Mononuclear cell (primary cell): ENCODE results near the gene ZIC2. TPM values are rescaled to one million over a fixed set of nuclear protein-coding genes. Genes with fewer than 3 reads are reported as not detected.

Experiments
- H3K27me3 ChIP-seq: 2 replicates; pipeline ENCODE4 v1.6.0; 2011; ENCODE audit warnings: low read length, control low read depth; ENCODE audit not compliant: insufficient read depth
- H3K4me1 ChIP-seq: 2 replicates; pipeline ENCODE4 v1.5.1; 2011; ENCODE audit warnings: mild to moderate bottlenecking, low read length, control low read depth; ENCODE audit not compliant: insufficient read depth
- H3K4me3 ChIP-seq: 2 replicates; pipeline ENCODE4 v1.5.1; 2011; ENCODE audit warnings: mild to moderate bottlenecking, low read length, moderate library complexity
- H3K9me3 ChIP-seq: 2 replicates; pipeline ENCODE4 v1.5.1; 2011; ENCODE audit warnings: low read depth, mild to moderate bottlenecking, control low read depth, low read length
- total RNA-seq: library from RNA; depleted of rRNA; stranded (reverse); fragments of >200 nt; gene quantifications from one replicate; pipeline ENCODE4 v1.2.3, GENCODE V29; 2012

The ZIC2 gene
- total RNA-seq, 1 donor, result not detected

DNA sequence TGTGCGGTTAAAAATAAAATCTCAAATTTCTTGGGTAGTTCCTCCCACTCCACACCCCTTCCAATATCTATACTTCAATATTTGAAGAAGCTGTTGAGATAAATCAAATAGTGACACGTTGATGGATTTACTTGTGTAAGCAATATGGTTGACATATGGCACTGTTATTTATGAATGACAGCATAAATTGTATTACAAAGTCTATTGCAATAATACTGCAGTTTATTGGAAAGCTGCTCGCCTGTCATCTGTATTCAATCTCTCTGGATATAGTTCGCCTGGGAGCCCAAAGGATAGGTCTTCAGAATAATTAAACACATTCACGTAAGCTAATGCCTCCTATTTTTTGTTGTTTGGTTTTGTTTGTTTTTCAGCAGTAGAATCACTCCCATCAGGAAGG lies 5.0 kb upstream of the ZIC2 start:
- H3K4me1 ChIP-seq, result peaks cover 35% of the 10 kb centered on the region
- no peaks in the 10 kb centered on the region for H3K9me3 ChIP-seq
- no peak overlapping the region for H3K4me3 ChIP-seq
- H3K27me3 ChIP-seq, result peaks cover 88% of the 10 kb centered on the region

DNA sequence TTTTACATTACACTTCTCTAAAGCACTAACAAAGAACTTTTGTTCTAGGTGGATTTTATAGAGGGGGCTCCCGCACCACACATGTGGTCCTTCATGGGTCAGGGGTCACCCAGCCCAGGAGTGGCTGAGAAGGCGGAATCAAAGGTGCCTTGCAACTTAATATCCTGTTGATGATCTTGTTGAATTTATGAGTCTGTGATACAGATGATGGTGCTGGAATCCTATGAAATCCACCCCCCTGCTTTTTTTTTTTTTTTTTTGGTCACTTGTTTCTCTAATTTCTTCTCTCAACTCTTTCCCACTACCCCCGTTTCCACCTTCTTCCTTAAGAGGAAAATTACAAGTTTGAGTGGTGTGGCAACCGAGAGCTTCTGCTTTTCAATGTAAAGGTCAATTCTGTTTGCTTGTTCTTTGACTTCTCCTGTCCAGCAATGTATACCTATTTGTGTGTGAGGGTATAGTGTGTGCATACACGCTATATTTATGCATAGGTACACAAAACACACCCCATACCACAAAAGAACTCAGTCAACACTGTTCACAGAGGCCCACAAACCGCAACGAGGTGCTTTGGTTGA lies 4.2 kb upstream of the ZIC2 start:
- H3K27me3 ChIP-seq, result peaks cover 81% of the 10 kb centered on the region
- no peaks in the 10 kb centered on the region for H3K9me3 ChIP-seq
- no peak overlapping the region for H3K4me3 ChIP-seq
- H3K4me1 ChIP-seq, result peaks cover 36% of the 10 kb centered on the region

DNA sequence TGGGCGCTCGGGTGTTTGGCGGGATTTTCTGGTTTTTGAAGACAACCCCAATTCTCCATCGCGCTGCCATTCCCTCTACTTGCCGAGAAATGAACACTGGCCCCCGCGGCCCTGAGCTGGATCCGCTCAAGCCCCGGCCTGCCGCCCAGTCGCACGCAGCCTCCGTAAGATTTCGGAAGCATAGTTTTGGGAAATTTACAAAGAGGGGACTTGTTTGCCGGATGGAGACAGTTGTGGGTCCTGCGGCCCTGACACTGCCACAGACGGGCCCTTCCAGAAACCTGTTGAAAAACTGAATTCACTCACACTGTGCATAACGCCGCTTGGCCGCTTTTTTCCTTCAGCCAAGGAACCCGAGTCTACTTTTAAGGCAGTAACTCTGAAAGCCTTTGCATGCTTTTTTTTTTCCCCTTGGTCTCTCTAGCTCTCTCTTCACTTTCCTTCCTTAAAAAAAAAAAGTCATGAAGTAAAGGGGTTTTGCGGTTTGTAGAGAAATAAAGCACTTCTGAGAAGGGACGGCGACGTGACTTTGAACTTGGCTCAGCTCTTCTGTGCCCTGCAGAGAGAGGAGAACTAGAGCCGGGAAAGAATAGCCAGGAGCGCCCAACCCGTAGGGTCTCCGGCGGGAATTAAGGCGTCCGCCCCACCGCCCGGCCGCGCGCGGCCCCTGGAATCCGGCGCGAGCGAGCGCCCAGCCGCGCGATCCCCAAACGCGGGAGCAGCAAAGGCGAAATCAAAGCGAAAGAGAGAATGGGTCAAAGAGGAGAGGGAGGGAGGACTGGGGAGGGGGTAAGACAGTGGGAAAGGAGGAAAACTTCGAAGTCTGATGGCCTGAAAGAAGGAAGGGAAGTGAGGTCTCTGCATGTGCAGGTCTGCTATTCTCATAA lies 3.4 kb upstream of the ZIC2 start:
- no peak overlapping the region for H3K4me3 ChIP-seq

DNA sequence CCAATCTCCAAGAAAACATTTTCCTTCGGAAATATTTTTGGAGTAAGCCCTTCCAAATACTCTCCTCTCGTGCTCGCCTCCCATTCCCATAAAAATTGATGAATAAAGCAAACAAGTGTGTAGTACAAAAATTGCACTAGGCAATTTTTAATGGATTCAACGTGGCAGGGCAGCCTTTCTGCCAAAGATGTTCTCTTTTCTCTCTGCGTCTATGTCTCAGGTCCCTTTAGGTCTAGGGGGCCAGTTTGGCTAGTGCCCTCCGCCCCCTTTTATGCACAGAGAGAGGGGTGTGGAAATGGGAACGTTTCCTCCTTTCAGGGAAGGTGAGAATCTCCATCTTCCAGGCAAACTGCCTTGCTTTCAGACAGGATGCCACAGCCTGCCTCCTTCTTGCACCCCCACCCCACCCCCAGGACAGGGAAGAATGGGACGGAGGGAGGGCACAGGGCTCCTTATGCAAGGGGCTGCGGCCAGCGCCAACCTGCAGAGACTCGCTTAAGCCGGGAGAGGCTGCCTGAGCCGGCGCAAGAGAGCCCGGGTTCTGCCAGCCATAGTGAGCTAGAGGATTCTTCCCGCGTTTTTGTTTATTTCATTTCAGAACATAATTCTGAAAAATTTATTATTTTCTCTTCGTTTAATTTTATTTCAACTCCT lies 2.7 kb upstream of the ZIC2 start:
- Histone ChIP-seq H3K4me1 (peaks cover 38% of the 10 kb centered on the region), H3K4me3 (no peak overlapping the region), H3K9me3 (no peaks in the 10 kb centered on the region), H3K27me3 (peaks cover 81% of the 10 kb centered on the region)

More for the DNA sequence above, 3.4 kb upstream of the ZIC2 start:
- peaks cover 38% of the 10 kb centered on the region for H3K4me1 ChIP-seq
- no peaks in the 10 kb centered on the region for H3K9me3 ChIP-seq
- H3K27me3 ChIP-seq, result peaks cover 81% of the 10 kb centered on the region

DNA sequence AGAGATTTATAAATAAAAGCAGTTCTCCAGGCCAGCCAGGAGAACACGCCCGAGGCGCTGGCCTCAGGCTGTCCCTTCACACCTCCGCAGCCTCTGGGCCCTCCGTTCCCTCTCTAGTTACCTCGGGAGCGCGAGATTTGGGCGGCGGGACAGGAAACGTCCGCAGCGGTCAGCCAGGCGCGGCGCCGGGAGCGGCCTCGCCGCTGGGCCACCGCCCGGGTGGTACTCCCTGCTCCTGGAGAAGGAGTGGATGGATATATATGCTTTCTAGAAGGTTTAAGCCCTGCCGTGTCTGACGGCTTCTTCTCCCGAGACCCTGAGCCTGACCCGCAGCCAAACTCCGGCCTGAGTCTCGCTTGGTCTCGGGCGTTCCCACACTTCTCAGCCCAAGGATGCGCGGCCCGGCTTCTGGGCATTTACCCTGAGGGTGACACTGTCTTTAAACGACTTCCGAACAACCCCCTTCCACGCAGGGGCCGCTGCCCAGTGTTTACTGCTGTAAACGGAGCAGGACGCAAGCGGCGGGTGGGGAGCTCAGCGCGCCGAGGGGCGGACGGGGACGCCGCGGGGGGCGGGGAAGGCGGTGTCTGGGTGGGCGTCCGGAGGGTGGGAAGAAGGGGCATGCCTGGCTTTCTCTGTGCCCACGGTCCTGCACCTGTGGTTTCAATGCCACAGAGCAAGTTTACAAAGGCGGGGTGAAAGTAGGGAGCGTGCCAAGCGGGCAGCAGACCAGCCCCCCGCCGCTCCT lies 2.0 kb upstream of the ZIC2 start:
- H3K4me1 ChIP-seq, result peaks cover 38% of the 10 kb centered on the region

DNA sequence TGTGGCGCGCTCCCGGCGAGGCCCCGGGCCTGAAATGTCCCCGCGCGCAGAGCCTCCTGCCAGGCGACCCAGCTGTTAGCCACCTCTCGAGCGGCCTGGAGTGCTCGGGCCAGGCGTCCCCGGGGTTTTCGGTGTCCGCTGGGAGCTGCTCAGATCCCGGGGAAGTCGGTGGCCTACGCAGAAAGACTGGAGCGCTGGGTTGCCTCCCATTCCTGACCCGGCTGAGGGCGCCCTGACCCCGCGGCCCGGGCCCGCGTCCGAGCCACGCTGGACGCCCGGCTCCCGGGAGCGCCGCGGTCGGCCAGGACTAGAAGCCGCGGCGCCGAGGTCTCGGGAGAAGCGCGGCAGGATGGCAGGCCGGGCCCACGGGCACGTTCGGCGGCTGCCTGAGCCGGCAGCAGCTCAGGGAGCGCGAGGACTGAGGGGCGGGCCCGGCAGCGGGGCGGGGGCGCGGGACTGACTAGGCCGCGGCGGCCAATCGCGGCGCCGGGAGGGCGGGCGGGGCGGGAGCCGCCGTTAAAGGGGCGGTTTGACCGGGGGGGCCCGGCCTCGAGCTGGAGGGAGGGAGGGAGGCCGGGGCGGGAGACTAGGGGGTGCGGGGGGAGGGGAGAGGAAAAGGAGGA lies 1.3 kb upstream of the ZIC2 start:
- no peaks in the 10 kb centered on the region for H3K9me3 ChIP-seq
- peaks cover 38% of the 10 kb centered on the region for H3K4me1 ChIP-seq

More for the DNA sequence above, 2.0 kb upstream of the ZIC2 start:
- H3K4me3 ChIP-seq, result no peak overlapping the region
- peaks cover 81% of the 10 kb centered on the region for H3K27me3 ChIP-seq
- no peaks in the 10 kb centered on the region for H3K9me3 ChIP-seq

DNA sequence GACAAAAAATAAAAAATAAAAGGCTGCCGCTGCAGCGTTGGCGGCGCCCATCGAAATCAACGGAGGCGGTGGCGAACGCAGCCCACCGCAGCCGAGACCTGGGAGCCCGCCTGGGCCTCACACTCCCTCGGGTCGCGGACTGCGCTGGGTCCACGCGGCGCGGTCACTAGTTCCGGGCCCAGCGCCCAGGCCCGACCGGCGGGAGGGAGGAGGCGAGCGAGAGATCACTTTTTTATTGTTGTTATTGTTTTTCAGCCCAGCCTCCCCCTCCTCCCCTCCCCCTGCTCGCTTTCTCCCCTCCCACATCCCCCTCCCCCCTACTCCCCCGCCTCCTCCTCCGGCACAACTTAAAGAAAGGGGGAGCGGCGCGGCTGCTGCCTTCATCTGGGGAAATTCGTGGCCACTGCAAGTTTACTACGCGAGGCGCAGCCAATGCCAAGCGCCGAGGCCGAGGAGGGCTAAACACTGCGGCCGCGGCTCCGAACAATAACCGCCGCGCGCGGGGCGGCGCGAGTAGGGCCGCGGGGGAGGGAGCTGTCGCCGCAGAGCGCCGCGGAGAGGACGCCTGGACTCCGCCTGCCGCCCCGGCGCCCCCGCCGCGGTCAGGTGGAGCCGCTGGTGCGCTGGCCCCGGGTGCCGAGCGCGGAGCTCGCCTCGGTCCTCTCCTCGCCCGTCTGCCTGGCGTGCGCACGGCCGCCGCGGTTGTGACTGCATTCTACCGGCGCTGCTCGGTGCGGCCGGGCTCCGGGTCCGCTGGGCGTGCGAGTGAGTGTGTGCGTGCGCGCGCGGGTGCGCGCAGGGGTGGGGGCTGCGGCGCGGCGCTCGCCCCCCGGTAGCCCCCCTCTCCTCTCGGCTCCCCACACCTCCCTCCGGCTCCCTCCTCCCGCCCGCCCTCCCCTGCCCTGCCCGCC lies 505 bp upstream of the ZIC2 start:
- H3K4me1 ChIP-seq, result peaks cover 38% of the 10 kb centered on the region
- no peaks in the 10 kb centered on the region for H3K9me3 ChIP-seq
- peaks cover 78% of the 10 kb centered on the region for H3K27me3 ChIP-seq
- no peak overlapping the region for H3K4me3 ChIP-seq

More for the DNA sequence above, 1.3 kb upstream of the ZIC2 start:
- Histone ChIP-seq H3K27me3 (peaks cover 80% of the 10 kb centered on the region), H3K4me3 (no peak overlapping the region)

DNA sequence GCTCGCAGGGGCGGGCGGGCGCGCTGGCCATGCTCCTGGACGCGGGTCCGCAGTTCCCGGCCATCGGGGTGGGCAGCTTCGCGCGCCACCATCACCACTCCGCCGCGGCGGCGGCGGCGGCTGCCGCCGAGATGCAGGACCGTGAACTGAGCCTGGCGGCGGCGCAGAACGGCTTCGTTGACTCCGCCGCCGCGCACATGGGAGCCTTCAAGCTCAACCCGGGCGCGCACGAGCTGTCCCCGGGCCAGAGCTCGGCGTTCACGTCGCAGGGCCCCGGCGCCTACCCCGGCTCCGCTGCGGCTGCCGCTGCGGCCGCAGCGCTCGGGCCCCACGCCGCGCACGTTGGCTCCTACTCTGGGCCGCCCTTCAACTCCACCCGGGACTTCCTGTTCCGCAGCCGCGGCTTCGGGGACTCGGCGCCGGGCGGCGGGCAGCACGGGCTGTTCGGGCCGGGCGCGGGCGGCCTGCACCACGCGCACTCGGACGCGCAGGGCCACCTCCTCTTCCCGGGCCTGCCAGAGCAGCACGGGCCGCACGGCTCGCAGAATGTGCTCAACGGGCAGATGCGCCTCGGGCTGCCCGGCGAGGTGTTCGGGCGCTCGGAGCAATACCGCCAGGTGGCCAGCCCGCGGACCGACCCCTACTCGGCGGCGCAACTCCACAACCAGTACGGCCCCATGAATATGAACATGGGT lies 599 bp downstream of the ZIC2 start:
- Histone ChIP-seq H3K27me3 (peaks cover 78% of the 10 kb centered on the region), H3K4me3 (no peak overlapping the region), H3K9me3 (no peaks in the 10 kb centered on the region), H3K4me1 (peaks cover 37% of the 10 kb centered on the region)

DNA sequence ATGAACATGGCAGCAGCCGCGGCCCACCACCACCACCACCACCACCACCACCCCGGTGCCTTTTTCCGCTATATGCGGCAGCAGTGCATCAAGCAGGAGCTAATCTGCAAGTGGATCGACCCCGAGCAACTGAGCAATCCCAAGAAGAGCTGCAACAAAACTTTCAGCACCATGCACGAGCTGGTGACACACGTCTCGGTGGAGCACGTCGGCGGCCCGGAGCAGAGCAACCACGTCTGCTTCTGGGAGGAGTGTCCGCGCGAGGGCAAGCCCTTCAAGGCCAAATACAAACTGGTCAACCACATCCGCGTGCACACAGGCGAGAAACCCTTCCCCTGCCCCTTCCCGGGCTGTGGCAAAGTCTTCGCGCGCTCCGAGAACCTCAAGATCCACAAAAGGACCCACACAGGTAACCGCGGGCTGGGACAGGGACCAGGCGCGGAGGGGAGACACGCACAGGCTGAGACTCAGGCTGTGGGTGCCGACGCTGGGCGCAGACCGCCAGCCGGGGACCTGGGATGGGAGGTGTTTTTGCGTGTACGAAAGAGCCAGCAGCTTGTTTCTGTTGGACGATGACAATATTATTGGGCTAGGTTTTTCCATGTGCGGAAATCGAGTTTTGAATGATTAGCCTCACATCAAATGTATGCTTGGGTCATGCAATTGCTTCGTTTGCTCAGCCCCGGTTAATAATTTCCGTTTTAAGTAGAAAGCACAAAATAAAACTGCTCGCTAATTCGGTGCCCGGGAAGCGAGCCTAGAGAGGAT lies 1.3 kb downstream of the ZIC2 start:
- Histone ChIP-seq H3K27me3 (peaks cover 78% of the 10 kb centered on the region), H3K9me3 (no peaks in the 10 kb centered on the region), H3K4me1 (peaks cover 30% of the 10 kb centered on the region), H3K4me3 (no peak overlapping the region)

DNA sequence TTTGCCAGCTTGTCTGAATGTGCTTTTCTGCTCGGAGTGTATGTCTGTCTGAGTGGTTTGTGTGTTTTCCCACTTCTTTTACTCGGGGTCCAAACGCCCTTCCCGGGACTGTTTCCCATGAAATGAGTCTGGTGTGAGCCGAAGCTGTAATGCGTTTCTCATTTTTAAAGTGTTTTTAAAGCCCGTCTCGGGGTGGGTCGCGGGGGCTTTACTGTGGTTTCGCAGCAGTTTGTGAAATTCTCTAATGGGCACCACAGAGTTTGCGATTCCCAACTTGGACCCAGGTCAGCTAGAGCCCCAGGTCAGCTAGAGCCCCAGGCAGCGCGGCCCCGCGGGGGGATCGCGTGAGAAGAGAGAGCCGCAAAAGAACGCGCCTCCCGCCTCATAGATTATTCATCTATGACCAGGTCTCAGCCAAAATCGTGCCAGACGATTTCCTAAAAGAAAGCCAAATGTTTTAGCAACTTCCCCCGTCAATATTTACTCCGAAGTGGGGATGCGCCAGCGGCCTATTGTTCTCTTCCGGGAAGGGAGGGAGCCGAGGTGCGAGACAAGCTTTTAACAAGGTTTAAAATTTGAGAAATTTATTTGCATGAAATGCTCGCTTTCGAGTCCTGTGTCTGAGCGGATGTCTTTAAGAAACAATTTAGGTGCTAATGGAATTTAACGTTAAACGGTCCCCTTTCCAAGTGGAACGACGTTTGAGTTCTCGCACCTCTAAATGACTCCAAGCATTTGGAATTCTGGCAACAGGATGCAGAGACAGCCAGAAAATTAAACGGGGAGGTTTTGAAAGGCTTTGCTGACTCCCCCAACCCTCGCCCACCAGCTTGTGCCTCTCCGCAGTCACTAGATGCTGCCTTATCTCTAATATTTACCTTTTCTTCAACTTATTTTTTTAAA lies 2.2 kb downstream of the ZIC2 start:
- H3K4me3 ChIP-seq, result no peak overlapping the region
- H3K4me1 ChIP-seq, result peaks cover 23% of the 10 kb centered on the region
- H3K27me3 ChIP-seq, result peaks cover 78% of the 10 kb centered on the region
- no peaks in the 10 kb centered on the region for H3K9me3 ChIP-seq

DNA sequence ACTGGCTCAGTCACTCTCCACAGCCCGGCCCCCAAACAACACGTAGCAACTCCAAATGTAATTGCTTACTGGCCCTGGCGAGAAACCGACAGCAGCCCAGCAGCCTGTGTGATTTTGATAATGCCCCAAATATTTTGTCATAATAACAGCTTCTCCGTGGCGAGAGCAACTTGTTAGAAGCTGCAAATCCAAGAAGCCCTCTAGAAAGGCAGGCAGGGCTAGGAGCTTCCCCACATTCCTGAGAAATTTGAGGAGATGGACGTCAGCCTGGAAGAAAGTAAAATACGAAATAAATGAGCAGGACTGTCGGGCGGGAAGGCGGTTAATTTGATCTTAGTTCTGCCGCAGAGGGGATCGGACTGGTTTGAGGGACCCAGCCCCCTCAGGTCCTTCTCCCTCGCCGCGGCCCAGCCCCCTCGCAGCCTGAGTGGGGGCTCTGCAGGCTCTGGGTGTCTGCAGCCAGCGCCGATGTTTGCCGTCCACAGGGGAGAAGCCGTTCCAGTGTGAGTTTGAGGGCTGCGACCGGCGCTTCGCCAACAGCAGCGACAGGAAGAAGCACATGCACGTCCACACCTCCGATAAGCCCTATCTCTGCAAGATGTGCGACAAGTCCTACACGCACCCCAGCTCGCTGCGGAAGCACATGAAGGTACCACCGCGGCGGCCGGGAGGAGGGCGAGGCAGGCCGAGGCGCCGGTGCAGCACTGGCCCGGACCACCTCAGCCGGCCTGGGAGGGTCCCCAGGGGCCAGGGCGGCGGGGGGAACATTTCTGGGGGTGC lies 3.1 kb downstream of the ZIC2 start:
- Histone ChIP-seq H3K27me3 (peaks cover 78% of the 10 kb centered on the region), H3K4me3 (no peak overlapping the region), H3K9me3 (no peaks in the 10 kb centered on the region), H3K4me1 (peaks cover 21% of the 10 kb centered on the region)
